Measurements from ENCODE around the gene RAB44. TPM values are rescaled to one million over a fixed set of nuclear protein-coding genes. Genes with fewer than 3 reads are reported as not detected.

Gene RAB44
- total RNA-seq, 1 experiment from 2014 or later: 0.05 TPM

- H3K9ac ChIP-seq (ENCODE audit: low read length): no peak overlapping the region
- ChIA-PET RAD21 (ENCODE audit: low non-redundant PET in 1 of 2, low total read pairs in 2 of 2, uncharacterized antibody in 2 of 2, unreplicated experiment in 2 of 2) (no interaction called here), CTCF (no interaction called here), POLR2A (interaction anchor here (0.9 kb wide), 1 partner anchor 42 kb away, joined by 4 read pairs; the partner anchor contains the start of gene CDKN1A)
- H3K4me3 ChIP-seq (replicated peaks in 1 of 2; ENCODE audit: low read depth in 1 of 2, low read length in 2 of 2): no peak overlapping the region
- no peak overlapping the region for H3K27ac ChIP-seq (ENCODE audit: low read depth, low read length)
- H3K9me2 ChIP-seq (ENCODE audit: insufficient read depth): no peaks in the 10 kb centered on the region
- no peak overlapping the region for H3K4me2 ChIP-seq (ENCODE audit: low read length)
- H3K36me3 ChIP-seq (ENCODE audit: control insufficient read depth in 1 of 2, insufficient read depth in 2 of 2, low read length in 2 of 2): no peaks in the 10 kb centered on the region
- H3K9me3 ChIP-seq (ENCODE audit: control insufficient read depth in 1 of 2, insufficient read depth in 1 of 2, low read depth in 1 of 2, low read length in 2 of 2): no peaks in the 10 kb centered on the region
- no peak for ATAC-seq
- intact Hi-C loops (cut with micrococcal nuclease): no loop called here
- H3K4me1 ChIP-seq (ENCODE audit: control insufficient read depth in 1 of 2, insufficient read depth in 2 of 2, low read length in 2 of 2): no peaks in the 10 kb centered on the region
- no peaks in the 10 kb centered on the region for H3K79me2 ChIP-seq (ENCODE audit: insufficient read depth, low read length)
- TF ChIP-seq ZNF274 (IDR thresholded peaks at IDR 0.05; ENCODE audit: low read depth, low read length) (no peak), SRF (IDR thresholded peaks at IDR 0.05; ENCODE audit: low read depth) (no peak), YY1 (IDR thresholded peaks at IDR 0.05; ENCODE audit: extremely low read depth, insufficient replicate concordance, low read depth, low read length) (no peak), CBX3 (IDR thresholded peaks at IDR 0.05; ENCODE audit: low read depth) (no peak), EZH2 (IDR thresholded peaks at IDR 0.05) (no peak), ZBTB33 (IDR thresholded peaks at IDR 0.05; ENCODE audit: extremely low read depth, insufficient replicate concordance, low read length) (no peak)
- H4K20me1 ChIP-seq (ENCODE audit: insufficient read depth): no peaks in the 10 kb centered on the region
- DNase-seq (ENCODE audit: low read depth, low spot score): no peak
- BruUV-seq (replicated peaks): no TSS peak
- H3K27me3 ChIP-seq (ENCODE audit: insufficient read depth, low read length): no peaks in the 10 kb centered on the region
- no peak overlapping the region for H2AFZ ChIP-seq (ENCODE audit: low read depth, low read length, poor library complexity, severe bottlenecking)
These were observed 22.9 kb downstream of the RAB44 start for GRCh38 chr6:36720251-36721141.

Measured in HCT116 (cell line).